ENCODE results near the gene SOCS1.

GRCh38 chr16:11262915-11263314 is 6.9 kb upstream of the SOCS1 start:
- TF ChIP-seq CTCF (conservative IDR thresholded peaks at IDR 0.05; ENCODE audit: low read length) (no peak), EZH2phosphoT487 (IDR thresholded peaks at IDR 0.05; ENCODE audit: borderline replicate concordance, low read depth, low read length) (no peak)

Data from OCI-LY7 (cell line).